K562 (cell line): ENCODE data around the gene AGPAT2. TPM values are rescaled to one million over a fixed set of nuclear protein-coding genes. Genes with fewer than 3 reads are reported as not detected.

ENCODE experiments used
- ATAC-seq: fragments of 200-7000 bp; cut with Tn5 transposase; 3 replicates; pipeline ENCODE4 v1.9.1; 2020; ENCODE audit warnings: moderate library complexity
- BruUV-seq: library from RNA; stranded (reverse); fragments of 400-500 nt; replicated peaks from 2 replicates; lab custom pipeline; 2021; lab: Mats Ljungman, UMichigan
- CTCF ChIA-PET: fragments of 300-600 bp; formaldehyde crosslinking; extraction: SDS; loops from one replicate; lab custom pipeline; 2021; ENCODE audit warnings: low intra/inter-chr PET ratio; lab: Yijun Ruan, JAX
- POLR2A ChIA-PET: fragments of 300-600, 350-650 bp; sonication (Branson Sonifier 250); formaldehyde crosslinking; extraction: SDS; loops from one replicate; lab custom pipeline; 2021; ENCODE audit warnings: antibody characterized with exemption, inconsistent platforms; lab: Yijun Ruan, JAX
- DNase-seq, 4 experiments: peaks; one replicate each; pipeline versions ENCODE4 v3.0.0 to v3.0.0-alpha.2; 2011 to 2018; ENCODE audit warnings: low spot score in 3 of 4, mixed read lengths in 3 of 4; ENCODE audit errors: extremely low read depth in 1 of 4
- FAIRE-seq: peaks from 2 replicates; lab custom pipeline; 2011; peaks lifted over from hg19 to GRCh38; lab: Jason Lieb, UNC
- H2AFZ ChIP-seq: 2 replicates; pipeline ENCODE4 v1.6.0; 2011; ENCODE audit warnings: low read depth, low read length, control low read depth, inconsistent platforms
- H3K27ac ChIP-seq: fragments of 200-600 bp; 3 replicates; pipeline ENCODE4 v1.8.0; 2011; ENCODE audit warnings: low read depth, mild to moderate bottlenecking, control low read depth, inconsistent platforms, low read length, moderate library complexity, mixed read lengths; ENCODE audit errors: extremely low read depth
- H3K27me3 ChIP-seq, 2 experiments: fragments of 300-600 bp in 1 of 2; 2 replicates in 1 of 2; 3 replicates in 1 of 2; pipeline versions ENCODE4 v1.6.0 to v1.8.0; 2011; ENCODE audit warnings: inconsistent platforms in 2 of 2, low read length in 2 of 2, mild to moderate bottlenecking in 1 of 2, mixed read lengths in 1 of 2, moderate library complexity in 1 of 2; ENCODE audit not compliant: control insufficient read depth in 2 of 2, insufficient read depth in 2 of 2
- H3K36me3 ChIP-seq: fragments of 300-600 bp; 3 replicates; pipeline ENCODE4 v1.8.0; 2011; ENCODE audit warnings: mild to moderate bottlenecking, low read length, inconsistent platforms; ENCODE audit not compliant: control insufficient read depth, insufficient read depth
- H3K4me1 ChIP-seq, 2 experiments: fragments of 200-600 bp in 1 of 2; replicated peaks in 1 of 2; 2 replicates in 1 of 2; 3 replicates in 1 of 2; pipeline versions ENCODE4 v1.5.1 to v1.8.0; 2011; ENCODE audit warnings: inconsistent platforms in 2 of 2, low read length in 2 of 2, mild to moderate bottlenecking in 1 of 2, mixed read lengths in 1 of 2, moderate library complexity in 1 of 2; ENCODE audit not compliant: control insufficient read depth in 2 of 2, insufficient read depth in 2 of 2
- H3K4me2 ChIP-seq: 2 replicates; pipeline ENCODE4 v1.6.1; 2011; ENCODE audit warnings: low read length, control low read depth, inconsistent platforms, mixed read lengths; ENCODE audit not compliant: insufficient read depth
- H3K4me3 ChIP-seq: fragments of 200-600 bp; sonication (generic), shearing (Covaris generic); 2 replicates; pipeline ENCODE4 v1.5.1; 2016; ENCODE audit warnings: control low read depth, inconsistent platforms
- H3K79me2 ChIP-seq: fragments of 200-600 bp; 3 replicates; pipeline ENCODE4 v1.8.0; 2011; ENCODE audit warnings: low read length, inconsistent platforms; ENCODE audit not compliant: control insufficient read depth, insufficient read depth
- H3K9ac ChIP-seq, 2 experiments: 2 replicates each; pipeline versions ENCODE4 v1.6.0 to v1.6.1; 2011; ENCODE audit warnings: low read depth in 2 of 2, low read length in 2 of 2, control low read depth in 1 of 2, inconsistent platforms in 1 of 2, mild to moderate bottlenecking in 1 of 2, mixed read lengths in 1 of 2; ENCODE audit not compliant: insufficient read depth in 1 of 2
- H3K9me1 ChIP-seq: one replicate; pipeline ENCODE4 v1.6.0; 2011; ENCODE audit warnings: inconsistent platforms, mild to moderate bottlenecking, low read length, moderate library complexity; ENCODE audit not compliant: control insufficient read depth, insufficient read depth
- H3K9me3 ChIP-seq: replicated peaks from 2 replicates; pipeline ENCODE4 v1.5.1; 2011; ENCODE audit warnings: low read depth, low read length, inconsistent platforms; ENCODE audit not compliant: control insufficient read depth, insufficient read depth
- H4K20me1 ChIP-seq: replicated peaks from 2 replicates; pipeline ENCODE4 v1.6.1; 2011; ENCODE audit warnings: low read length, inconsistent platforms, mixed read lengths; ENCODE audit not compliant: control insufficient read depth, insufficient read depth
- CREB1 ChIP-seq, 2 experiments: sonication (generic) in 1 of 2; formaldehyde crosslinking in 1 of 2; IDR thresholded peaks; 2 replicates each; pipeline versions ENCODE4 v1.6.1 to v1.8.0; 2012 to 2022; ENCODE audit warnings: inconsistent platforms in 1 of 2, mild to moderate bottlenecking in 1 of 2, missing genetic modification reagents in 1 of 2, moderate library complexity in 1 of 2
- E2F1 ChIP-seq: sonication (generic); formaldehyde crosslinking; IDR thresholded peaks from 2 replicates; pipeline ENCODE4 v1.8.1; 2023; ENCODE audit warnings: mild to moderate bottlenecking, missing genetic modification reagents, moderate library complexity
- ESRRA ChIP-seq: fragments of 450-650 bp; IDR thresholded peaks from 2 replicates; pipeline ENCODE4 v1.6.1; 2014; ENCODE audit warnings: low read depth, mild to moderate bottlenecking, moderate library complexity, borderline replicate concordance
- FOXA1 ChIP-seq: fragments of 450-650 bp; IDR thresholded peaks from 2 replicates; pipeline ENCODE4 v1.6.1; 2016; ENCODE audit warnings: mild to moderate bottlenecking, borderline replicate concordance
- GATA2 ChIP-seq: sonication (generic); formaldehyde crosslinking; IDR thresholded peaks from 2 replicates; pipeline ENCODE4 v1.4.0; 2020; ENCODE audit warnings: mild to moderate bottlenecking, missing genetic modification reagents
- HES1 ChIP-seq: fragments of 450-650 bp; IDR thresholded peaks from 2 replicates; pipeline ENCODE4 v1.6.1; 2016; ENCODE audit warnings: low read depth, mild to moderate bottlenecking, moderate library complexity
- HOXB6 ChIP-seq: fragments of 250-450 bp; sonication (Bioruptor Pico); IDR thresholded peaks from 2 replicates; pipeline ENCODE4 v1.5.1; 2022; ENCODE audit warnings: mild to moderate bottlenecking, borderline replicate concordance
- KDM2B ChIP-seq: fragments of 250-450 bp; sonication (Bioruptor Pico); IDR thresholded peaks from 2 replicates; pipeline ENCODE4 v1.8.0; 2021; ENCODE audit warnings: mild to moderate bottlenecking, moderate library complexity
- MYBL2 ChIP-seq, 2 experiments: fragments of 450-650 bp in 1 of 2; sonication (generic) in 1 of 2; formaldehyde crosslinking in 1 of 2; IDR thresholded peaks; 2 replicates each; pipeline versions ENCODE4 v1.6.1 to v1.8.1; 2017 to 2022; ENCODE audit warnings: borderline replicate concordance in 1 of 2, inconsistent platforms in 1 of 2, low read depth in 1 of 2, mild to moderate bottlenecking in 1 of 2, missing genetic modification reagents in 1 of 2, moderate library complexity in 1 of 2
- SOX6 ChIP-seq: fragments of 450-650 bp; IDR thresholded peaks from 2 replicates; pipeline ENCODE4 v1.6.1; 2014; ENCODE audit warnings: mild to moderate bottlenecking
- SUPT5H ChIP-seq: fragments of 450-650 bp; IDR thresholded peaks from 2 replicates; pipeline ENCODE4 v1.6.1; 2016
- TAF1 ChIP-seq: IDR thresholded peaks from 2 replicates; pipeline ENCODE4 v1.6.1; 2011; ENCODE audit warnings: mild to moderate bottlenecking, low read length, moderate library complexity; ENCODE audit not compliant: insufficient read depth, control insufficient read depth, severe bottlenecking; ENCODE audit errors: extremely low read depth
- TSC22D4 ChIP-seq: fragments of 450-650 bp; IDR thresholded peaks from 2 replicates; pipeline ENCODE4 v1.6.1; 2016; ENCODE audit warnings: missing genetic modification characterization, missing biosample characterization, control low read depth
- USF2 ChIP-seq: sonication (generic); formaldehyde crosslinking; IDR thresholded peaks from 2 replicates; pipeline ENCODE4 v1.5.0; 2020; ENCODE audit warnings: missing genetic modification reagents
- ZNF445 ChIP-seq: fragments of 250-450 bp; sonication (Bioruptor Pico); IDR thresholded peaks from 2 replicates; pipeline ENCODE4 v1.4.0; 2020; ENCODE audit warnings: low read depth, mild to moderate bottlenecking, moderate library complexity
- ZNF512 ChIP-seq: IDR thresholded peaks from 2 replicates; pipeline ENCODE4 v1.6.1; 2016; ENCODE audit warnings: missing genetic modification characterization, missing compliant biosample characterization
- ZNF57 ChIP-seq: fragments of 450-650 bp; formaldehyde crosslinking; IDR thresholded peaks from 2 replicates; pipeline ENCODE4 v1.4.0; 2020; ENCODE audit warnings: mild to moderate bottlenecking, moderate library complexity
- whole genome bisulfite sequencing: fragments of 100-300 bp; shearing (Covaris generic); methylation state at CpG from one replicate; pipeline ENCODE4 v1.1.6; 2016; ENCODE audit warnings: low coverage, mixed read lengths; ENCODE audit not compliant: insufficient coverage; ENCODE audit errors: missing lambda C conversion rate; 5-methylcytosine and 5-hydroxymethylcytosine counted together
- in situ Hi-C: fragments of 300-500 bp; cut with MboI; formaldehyde crosslinking; loops from 4 replicates; pipeline ENCODE4 v1.15.0; 2018; ENCODE audit warnings: inconsistent platforms, mixed read lengths
- intact Hi-C: fragments of 100-400 bp; cut with micrococcal nuclease; formaldehyde crosslinking; loops from 2 replicates; pipeline ENCODE4 v1.14.2; 2022
- polyA plus RNA-seq, 8 experiments: library from polyadenylated mRNA; depleted of rRNA in 4 of 8; stranded (reverse) in 5 of 8; unstranded in 3 of 8; fragments of >200 nt; fragmentation: Nextera tagmentation in 2 of 8; fragmentation: Illumina TruSeq in 1 of 8; extraction: Ambion mirVana in 2 of 8; extraction: Trizol in 1 of 8; gene quantifications; 2 replicates each; pipeline versions ENCODE4 v1.2.1 to v1.2.3, GENCODE V29; 2011 to 2014; ENCODE audit warnings: inconsistent platforms in 1 of 8, missing spikeins in 1 of 8
- total RNA-seq, 7 experiments: library from RNA; depleted of rRNA in 6 of 7; stranded (reverse); fragments of >200 nt in 6 of 7; fragmentation: Illumina TruSeq in 2 of 7; extraction: Trizol in 2 of 7; gene quantifications; 2 replicates each; pipeline versions ENCODE4 v1.2.1 to v1.2.3, GENCODE V29; 2011 to 2021; ENCODE audit warnings: low replicate concordance in 1 of 7

Gene AGPAT2
- total and polyA plus RNA-seq, 9 of the 15 experiments (the other 6 are each of a cell fraction or from before 2014, with no cell fraction given), result 0.13 to 54.5 (median 23.9) TPM

GRCh38 chr9:136682710-136683109, 4.5 kb downstream of the AGPAT2 start:
- intact Hi-C loops (no loop called here), in situ Hi-C loops (no loop called here)
- H3K36me3 ChIP-seq, result peaks cover 20% of the 10 kb centered on the region; the same call in 1 of the 3 replicates
- H2AFZ ChIP-seq, result no peak overlapping the region
- BruUV-seq, result no TSS peak
- no peak overlapping the region for H3K4me3 ChIP-seq
- no peak overlapping the region for H3K9ac ChIP-seq
- WGBS, result 87% methylated on average over 7 of the region's 10 CpGs
- H3K79me2 ChIP-seq, result peaks cover 73% of the 10 kb centered on the region
- POLR2A ChIA-PET, result interaction anchor here (0.8 to 2.4 kb wide), 3 partner anchors 10 to 47 kb away, joined by 3 to 11 read pairs (median 3); no protein-coding TSS in a partner anchor
- no peaks in the 10 kb centered on the region for H3K27me3 ChIP-seq
- CTCF ChIA-PET, result no interaction called here
- no peak for FAIRE-seq
- H3K27ac ChIP-seq, result no peak overlapping the region
- ATAC-seq, result no peak
- TF ChIP-seq ZNF57 (CRISPR knock-in tag), result no peak
- TF ChIP-seq SOX6, result no peak
- no peak for TF ChIP-seq TAF1
- TF ChIP-seq KDM2B (CRISPR knock-in tag), result no peak
- TF ChIP-seq GATA2 (CRISPR knock-in tag), result no peak
- TF ChIP-seq FOXA1, result no peak
- no peak for TF ChIP-seq SUPT5H
- no peak for TF ChIP-seq MYBL2 (IDR thresholded peaks at IDR 0.05; ENCODE audit: low read depth)
- no peak for TF ChIP-seq MYBL2 (CRISPR knock-in tag; IDR thresholded peaks at IDR 0.05; ENCODE audit: borderline replicate concordance)
- no peak for TF ChIP-seq HES1
- no peak for TF ChIP-seq ZNF512 (tag)
- TF ChIP-seq ESRRA, result no peak
- no peak for TF ChIP-seq E2F1 (CRISPR knock-in tag)
- no peak for TF ChIP-seq USF2 (CRISPR knock-in tag)
- TF ChIP-seq HOXB6 (CRISPR knock-in tag), result no peak
- no peak for TF ChIP-seq ZNF445 (CRISPR knock-in tag)
- TF ChIP-seq CREB1 (IDR thresholded peaks at IDR 0.05), result no peak
- TF ChIP-seq CREB1 (CRISPR knock-in tag; IDR thresholded peaks at IDR 0.05), result no peak
- no peak for TF ChIP-seq TSC22D4
- peaks cover 6% of the 10 kb centered on the region; the same call in 1 of the 2 replicates for H4K20me1 ChIP-seq
- no peaks in the 10 kb centered on the region for H3K9me3 ChIP-seq
- peaks cover 6% of the 10 kb centered on the region for H3K9me1 ChIP-seq
- H3K4me2 ChIP-seq, result no peak overlapping the region
- H3K4me1 ChIP-seq, result peaks cover 10 to 82% of the 10 kb centered on the region in 2 experiments; a peak in 4 of 5 replicates
- DNase-seq, result no peak
